Measurements from ENCODE around the gene PSMD8. TPM values are rescaled to one million over a fixed set of nuclear protein-coding genes. Genes with fewer than 3 reads are reported as not detected.
"Not testable (repeated sequence)": the region's sequence is repeated elsewhere in the genome, so short reads cannot be mapped to it uniquely, and the experiment has no call there.

The PSMD8 gene
- total RNA-seq, 1 experiment from 2014 or later = 289 TPM

- Mint-ChIP-seq H3K9me3 (ENCODE audit: unreplicated experiment) (no peaks in the 10 kb centered on the region), H3K4me1 (ENCODE audit: insufficient read depth, unreplicated experiment) (no peaks in the 10 kb centered on the region), H3K27me3 (ENCODE audit: insufficient read depth, unreplicated experiment) (peaks cover 24% of the 10 kb centered on the region), H3K4me3 (ENCODE audit: unreplicated experiment) (peak overlapping the region; percentile 80), H3K27ac (ENCODE audit: low read depth, unreplicated experiment) (no peak overlapping the region), H3K36me3 (ENCODE audit: insufficient read depth, unreplicated experiment) (no peaks in the 10 kb centered on the region)
- ChIA-PET POLR2A (interaction anchor here (1.0 to 1.4 kb wide), 6 partner anchors 13 to 97 kb away, joined by 3 to 13 read pairs (median 5); partner anchors contain the start of genes C19orf33, CATSPERG and PSMD8), CTCF (interaction anchor here (0.7 kb wide), 1 partner anchor 25 kb away, joined by 3 read pairs; no protein-coding TSS in a partner anchor)
- intact Hi-C loops (cut with micrococcal nuclease) = no loop called here
- TF ChIP-seq CTCF (IDR thresholded peaks at IDR 0.05; ENCODE audit: unreplicated experiment) = no peak
- DNase-seq (ENCODE audit: unreplicated experiment) = peak; percentile 70
- no TSS peak for BruUV-seq (replicated peaks)
Measured at GRCh38 chr19:38362076-38362945, 12.1 kb upstream of the PSMD8 start.

- H3K36me3 Mint-ChIP-seq (ENCODE audit: insufficient read depth, unreplicated experiment); H3K9me3 Mint-ChIP-seq (ENCODE audit: unreplicated experiment); BruUV-seq (replicated peaks); H3K4me1 Mint-ChIP-seq (ENCODE audit: insufficient read depth, unreplicated experiment); H3K27ac Mint-ChIP-seq (ENCODE audit: low read depth, unreplicated experiment); intact Hi-C loops (cut with micrococcal nuclease); CTCF ChIA-PET; DNase-seq (ENCODE audit: unreplicated experiment): not testable (repeated sequence)
- peaks cover 24% of the 10 kb centered on the region for H3K27me3 Mint-ChIP-seq (ENCODE audit: insufficient read depth, unreplicated experiment)
- H3K4me3 Mint-ChIP-seq (ENCODE audit: unreplicated experiment) = peak overlapping the region; percentile 80
- POLR2A ChIA-PET = interaction anchor here (1.0 to 1.4 kb wide), 3 partner anchors 12 to 24 kb away, joined by 3 to 13 read pairs (median 5); partner anchors contain the start of gene PSMD8
Measured at GRCh38 chr19:38362946-38363688, 11.3 kb upstream of the PSMD8 start.

GRCh38 chr19:38367041-38367440 is 7.3 kb upstream of the PSMD8 start:
- intact Hi-C loops (cut with micrococcal nuclease) = no loop called here
- no peaks in the 10 kb centered on the region for H3K9me3 Mint-ChIP-seq (ENCODE audit: unreplicated experiment)
- H3K4me1 Mint-ChIP-seq (ENCODE audit: insufficient read depth, unreplicated experiment) = no peaks in the 10 kb centered on the region
- TF ChIP-seq CTCF (IDR thresholded peaks at IDR 0.05; ENCODE audit: unreplicated experiment) = no peak
- ChIA-PET POLR2A (interaction anchor here (0.9 kb wide), 1 partner anchor 62 kb away, joined by 3 read pairs; the partner anchor contains the start of gene C19orf33), CTCF (interaction anchor here (0.5 to 1.3 kb wide), 4 partner anchors 25 to 132 kb away, joined by 3 to 4 read pairs (median 3); partner anchors contain the start of gene CATSPERG)
- BruUV-seq (replicated peaks) = no TSS peak
- H3K27ac Mint-ChIP-seq (ENCODE audit: low read depth, unreplicated experiment) = no peak overlapping the region
- no peaks in the 10 kb centered on the region for H3K27me3 Mint-ChIP-seq (ENCODE audit: insufficient read depth, unreplicated experiment)
- H3K4me3 Mint-ChIP-seq (ENCODE audit: unreplicated experiment) = no peak overlapping the region
- H3K36me3 Mint-ChIP-seq (ENCODE audit: insufficient read depth, unreplicated experiment) = no peaks in the 10 kb centered on the region
- no peak for DNase-seq (ENCODE audit: unreplicated experiment)

- DNase-seq (ENCODE audit: unreplicated experiment) = no peak
- ChIA-PET CTCF (interaction anchor here (1.1 kb wide), 1 partner anchor 34 kb away, joined by 3 read pairs; the partner anchor contains the start of gene CATSPERG), POLR2A (no interaction called here)
- Mint-ChIP-seq H3K36me3 (ENCODE audit: insufficient read depth, unreplicated experiment) (peaks cover 3% of the 10 kb centered on the region), H3K4me3 (ENCODE audit: unreplicated experiment) (no peak overlapping the region), H3K4me1 (ENCODE audit: insufficient read depth, unreplicated experiment) (no peaks in the 10 kb centered on the region), H3K27ac (ENCODE audit: low read depth, unreplicated experiment) (no peak overlapping the region), H3K9me3 (ENCODE audit: unreplicated experiment) (no peaks in the 10 kb centered on the region), H3K27me3 (ENCODE audit: insufficient read depth, unreplicated experiment) (no peaks in the 10 kb centered on the region)
- no peak for TF ChIP-seq CTCF (IDR thresholded peaks at IDR 0.05; ENCODE audit: unreplicated experiment)
- intact Hi-C loops (cut with micrococcal nuclease) = no loop called here
- no TSS peak for BruUV-seq (replicated peaks)
Measured at GRCh38 chr19:38369584-38369983, 4.8 kb upstream of the PSMD8 start.

All from MCF 10A (cell line).